DMS 273 (cell line): Measurements from ENCODE around the gene ASB8.

Experiments used
- DNase-seq: peaks from one replicate; lab custom pipeline; 2025; ENCODE audit not compliant: unreplicated experiment; lab: John Stamatoyannopoulos, UW

ASB8 gene

DNA sequence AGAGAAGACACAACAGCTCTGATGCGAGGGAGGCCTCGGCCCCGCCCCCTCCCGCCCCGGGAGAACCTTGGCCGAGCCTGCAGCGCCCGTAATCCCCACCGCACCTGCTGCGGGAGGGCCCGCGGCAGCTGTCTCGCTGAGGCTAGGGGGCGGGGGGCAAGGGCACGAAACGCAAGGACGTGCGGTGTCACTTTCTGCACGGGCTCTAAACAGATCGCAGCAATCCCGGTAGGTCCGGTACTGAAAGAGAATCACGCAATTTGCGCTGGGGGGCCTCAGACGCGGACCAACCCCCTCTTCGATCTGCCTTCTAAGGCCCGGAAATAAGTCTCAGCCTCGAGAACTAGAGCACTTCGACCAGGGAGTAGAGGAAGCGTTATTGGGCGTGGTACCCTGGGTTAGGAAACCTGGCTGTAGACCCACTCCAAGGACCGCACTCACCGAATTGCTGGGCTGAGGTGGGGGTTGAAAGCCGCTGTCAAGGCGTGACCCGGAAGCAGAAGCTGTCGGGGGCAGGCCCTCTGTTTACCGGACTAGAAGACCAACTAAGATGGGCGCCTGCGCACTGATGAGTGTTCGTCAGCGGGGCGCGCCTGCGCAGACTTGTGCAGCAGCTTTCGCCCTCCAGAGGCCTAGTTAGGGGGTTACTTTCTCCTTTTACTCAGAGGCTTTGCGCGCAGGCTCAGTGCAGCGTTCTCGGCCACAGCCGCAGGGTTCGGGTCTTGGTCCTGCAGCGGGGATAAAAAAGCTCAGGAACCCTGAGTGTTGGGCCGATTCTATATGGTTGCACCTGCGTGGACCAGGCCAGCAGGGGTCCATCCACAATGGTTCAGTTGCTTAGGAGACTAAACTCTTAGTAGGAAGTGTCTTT lies at the start of gene ASB8:
TSS of gene ASB8 (minus strand) at position 498 of the 871 bp plus-strand sequence. CDS start 4,019 bp downstream, outside the sequence.
- DNase-seq = peak; percentile 97

DNA sequence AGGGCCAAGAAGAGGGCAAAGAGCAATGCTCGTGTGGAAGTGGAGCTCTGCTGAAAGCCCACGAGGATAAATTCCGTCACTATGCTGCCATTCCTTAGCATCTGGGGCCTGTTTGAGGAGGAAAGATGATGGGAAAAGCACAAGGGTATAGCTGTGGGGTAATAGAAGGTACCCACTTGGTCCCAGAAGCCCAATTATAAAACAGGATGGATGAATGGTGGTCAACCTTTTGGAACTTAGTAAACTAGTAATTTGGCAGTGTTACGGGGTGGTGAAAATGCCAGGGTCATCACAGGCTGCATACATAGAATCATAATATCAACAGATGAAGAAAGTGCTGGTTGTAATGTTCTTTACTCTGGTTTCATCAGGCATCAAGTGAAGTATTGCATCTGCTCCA lies 45.9 kb upstream of the ASB8 start, which contains the start of gene OR10AD1:
TSS of gene OR10AD1 (minus strand) at position 101 of the 400 bp plus-strand sequence. CDS start at position 101, 0 bp downstream.
- no peak for DNase-seq

GRCh38 chr12:48202766-48203165 lies 45.5 kb upstream of the ASB8 start:
- DNase-seq = no peak

- DNase-seq = no peak
Measured at GRCh38 chr12:48201516-48201915, 44.2 kb upstream of the ASB8 start.

DNA sequence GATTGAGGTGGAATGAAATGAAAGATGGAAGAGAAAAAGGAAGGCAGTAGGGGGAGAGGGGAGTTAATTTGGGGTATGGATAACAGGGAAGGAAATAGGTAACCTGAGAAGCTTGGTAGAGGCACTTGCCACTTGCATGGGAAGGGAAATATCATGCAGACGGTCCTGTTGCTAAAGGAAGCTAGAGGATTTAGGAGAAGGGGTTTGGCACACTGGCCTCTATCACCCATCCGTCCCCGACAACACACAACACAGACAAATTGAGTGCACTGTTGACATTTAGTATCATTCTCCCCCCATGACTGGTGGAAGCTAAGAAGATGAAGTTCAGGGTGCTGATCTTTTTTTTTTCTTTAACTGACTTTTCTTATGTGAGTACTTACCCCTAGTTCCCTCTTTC lies 43.8 kb upstream of the ASB8 start:
- no peak for DNase-seq

DNA sequence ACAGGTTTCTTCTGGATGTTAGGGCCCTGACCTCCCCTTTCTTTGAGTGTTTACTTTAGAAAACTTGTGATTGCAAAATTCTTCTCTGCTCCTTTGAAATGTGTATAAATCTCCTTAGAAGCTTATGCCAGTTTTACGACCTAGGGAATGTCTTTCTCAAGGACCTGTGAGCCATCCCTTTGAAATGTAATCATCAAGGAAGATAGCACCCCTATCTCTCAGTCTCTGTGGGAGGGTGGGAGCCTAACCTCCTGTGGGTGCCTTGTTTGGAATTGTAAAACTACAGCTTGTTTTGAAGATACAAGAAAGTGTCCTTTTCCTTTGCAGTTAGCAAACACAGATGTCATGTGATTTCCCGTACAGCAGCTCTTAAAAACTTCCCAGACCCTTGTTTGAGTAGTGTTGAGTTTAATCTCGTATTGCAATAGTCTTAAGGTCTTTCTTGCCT lies 42.5 kb upstream of the ASB8 start:
- DNase-seq = no peak

DNA sequence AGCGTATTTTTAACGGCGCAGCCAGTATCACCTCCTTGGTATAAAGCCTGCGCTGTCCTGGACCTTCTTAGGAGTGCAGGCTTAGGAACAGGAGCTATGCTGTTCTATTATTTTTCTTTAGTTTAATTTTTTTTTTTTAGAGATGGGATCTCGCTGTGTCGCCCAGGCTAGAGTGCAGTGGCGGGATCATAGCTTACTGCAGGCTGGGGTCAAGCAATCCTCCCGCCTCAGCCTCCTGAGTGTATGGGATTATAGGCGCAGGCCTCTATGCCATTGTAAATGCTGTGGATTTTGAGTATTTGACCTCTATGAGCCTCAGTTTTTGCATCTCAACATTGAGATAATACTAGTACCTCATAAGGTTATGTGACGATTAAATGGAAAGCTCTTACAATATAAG lies 41.7 kb upstream of the ASB8 start:
- no peak for DNase-seq

DNA sequence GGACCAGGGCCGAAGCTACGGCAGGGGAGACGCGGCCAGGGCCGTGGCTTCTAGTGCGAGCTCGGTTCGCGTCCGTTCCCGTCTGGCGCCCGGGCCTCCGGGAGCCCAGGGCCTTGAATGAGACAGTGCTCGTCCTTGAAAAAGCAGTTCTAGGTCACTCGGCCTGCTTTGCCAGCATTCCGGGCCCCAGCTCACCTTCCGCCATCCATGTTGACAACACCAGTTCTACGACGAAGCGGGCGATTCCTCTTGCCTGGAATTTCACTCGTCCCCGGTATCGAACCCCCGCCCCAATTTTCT lies 41.3 kb upstream of the ASB8 start:
- DNase-seq = peak; percentile 37

DNA sequence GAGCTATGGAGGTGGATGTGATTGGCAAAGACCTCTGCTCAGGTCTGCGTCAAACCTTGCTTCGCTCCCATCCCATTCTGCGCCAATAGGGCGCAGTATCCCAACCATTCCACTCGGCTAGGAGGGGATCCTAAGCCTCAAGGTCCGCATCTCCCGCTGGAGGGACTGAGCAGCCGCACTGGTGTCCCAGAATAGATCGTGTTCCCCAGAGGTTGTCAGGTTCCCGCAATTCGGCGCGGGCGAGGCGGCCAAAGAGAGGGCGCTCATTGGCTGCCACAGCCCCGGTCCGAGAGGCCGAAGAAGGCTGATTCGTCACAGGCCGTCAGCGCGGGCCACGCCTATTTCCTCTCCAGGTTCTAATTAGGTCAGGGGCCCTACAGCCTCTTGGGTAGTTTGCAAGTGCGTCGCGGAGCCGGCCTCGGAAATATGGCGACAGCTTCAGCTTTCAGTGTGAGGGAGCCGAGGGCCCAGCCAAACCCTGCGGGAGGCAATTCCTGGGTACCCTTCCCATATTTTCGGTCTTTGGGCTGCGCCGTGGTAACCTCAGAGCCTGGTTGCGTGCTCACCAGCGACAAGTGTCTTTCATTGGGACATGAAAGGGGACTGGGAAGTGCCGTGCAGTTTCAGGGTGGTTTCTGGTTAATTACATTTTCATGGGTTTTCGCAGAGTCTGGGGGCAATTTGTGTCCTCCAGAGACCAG lies 40.8 kb upstream of the ASB8 start:
- DNase-seq = peak; percentile 97

DNA sequence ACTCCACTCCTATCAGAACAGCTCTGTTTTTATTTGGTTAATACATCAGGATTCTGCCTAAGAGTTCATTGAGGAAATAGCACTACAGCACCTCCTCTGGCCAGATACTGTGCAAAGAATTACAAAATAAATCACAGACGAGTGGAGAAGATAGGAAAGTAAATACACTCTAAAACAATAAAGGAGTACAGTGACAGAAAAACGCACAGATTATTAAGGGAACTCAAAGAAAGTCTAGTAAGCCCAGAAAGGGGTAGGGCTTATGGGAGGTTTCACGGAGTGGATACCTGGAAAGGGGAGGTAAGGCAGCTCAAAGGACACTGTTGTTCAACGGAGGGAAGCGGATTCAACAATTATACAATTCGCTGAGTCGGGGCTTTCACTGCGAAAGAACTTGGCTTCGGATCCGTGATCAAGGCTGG lies 40.2 kb upstream of the ASB8 start:
- peak; percentile 57 for DNase-seq

DNA sequence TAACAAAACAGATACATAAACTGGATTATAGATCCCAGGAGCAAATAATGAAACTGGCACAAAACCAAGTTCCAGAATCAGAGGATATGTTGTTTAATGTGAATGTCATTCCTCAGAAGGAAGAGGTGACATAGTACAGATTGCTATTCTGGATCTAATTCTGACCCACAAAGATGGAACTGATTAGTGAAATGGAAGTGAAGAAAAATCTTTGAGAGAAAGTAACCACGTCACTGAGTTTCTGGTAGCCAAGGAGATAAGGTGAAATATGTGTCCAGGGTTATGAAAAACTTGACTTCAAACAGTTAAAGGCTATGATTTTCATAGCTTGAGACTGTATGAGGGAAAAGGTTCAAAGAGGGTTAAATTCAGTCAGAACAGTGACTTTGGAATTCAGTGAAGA lies 37.5 kb upstream of the ASB8 start:
- DNase-seq = no peak

DNA sequence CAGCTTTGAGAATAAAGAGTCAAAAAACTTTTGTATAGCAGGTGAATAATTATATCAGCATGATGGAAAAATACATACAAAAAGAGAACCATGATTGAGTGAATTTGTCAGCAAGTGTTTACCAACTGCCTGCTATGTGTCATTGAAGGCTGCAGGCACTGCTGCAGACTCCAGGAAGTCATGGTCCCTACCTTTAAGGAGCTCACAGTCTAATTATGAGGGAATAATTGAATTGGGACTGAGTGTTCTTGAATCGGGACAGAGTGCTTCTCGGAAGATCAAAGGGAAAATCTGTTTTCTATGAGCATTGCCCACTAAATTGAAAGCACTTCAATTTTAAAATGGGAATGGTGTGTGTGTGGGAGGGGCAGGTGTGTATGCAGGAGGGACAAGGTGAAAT lies 36.3 kb upstream of the ASB8 start:
- DNase-seq = no peak

DNA sequence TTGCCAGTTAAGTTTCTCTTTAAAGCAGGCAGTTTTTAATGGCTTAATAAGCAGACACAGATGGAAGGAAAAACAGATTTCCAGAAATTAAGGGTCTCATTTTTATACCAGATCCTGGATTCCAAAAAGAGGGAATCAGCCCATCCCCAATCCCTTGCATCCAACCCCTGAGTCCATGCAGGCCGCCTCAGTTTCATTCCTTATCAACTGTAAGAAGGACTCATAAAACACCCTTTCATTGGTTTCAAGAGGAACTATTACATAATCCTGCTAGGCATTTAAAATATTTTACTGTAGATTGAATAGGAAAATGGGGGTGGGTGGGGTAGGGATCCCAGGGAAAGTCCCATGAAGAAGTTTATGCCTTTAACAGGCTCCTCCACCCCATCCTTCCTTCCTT lies 35.5 kb upstream of the ASB8 start:
- no peak for DNase-seq

DNA sequence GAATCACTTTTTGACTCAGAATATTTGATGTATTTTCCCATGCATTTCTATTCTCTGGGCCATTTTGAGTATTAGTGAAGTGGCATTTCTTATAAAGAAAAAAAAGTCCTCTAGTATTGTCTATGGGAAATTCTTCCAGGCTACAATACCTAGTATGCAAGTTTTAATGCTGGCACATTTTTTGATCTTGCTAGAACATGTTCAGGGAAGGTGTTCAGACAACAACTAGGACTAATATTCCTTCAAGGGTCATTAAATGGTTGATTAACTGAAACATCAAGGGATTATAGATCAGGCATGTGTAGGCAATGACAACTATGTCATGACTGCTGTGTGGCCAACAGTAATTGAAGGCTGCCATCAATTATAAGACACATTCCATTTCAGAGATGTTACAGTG lies 33.8 kb upstream of the ASB8 start:
- no peak for DNase-seq

DNA sequence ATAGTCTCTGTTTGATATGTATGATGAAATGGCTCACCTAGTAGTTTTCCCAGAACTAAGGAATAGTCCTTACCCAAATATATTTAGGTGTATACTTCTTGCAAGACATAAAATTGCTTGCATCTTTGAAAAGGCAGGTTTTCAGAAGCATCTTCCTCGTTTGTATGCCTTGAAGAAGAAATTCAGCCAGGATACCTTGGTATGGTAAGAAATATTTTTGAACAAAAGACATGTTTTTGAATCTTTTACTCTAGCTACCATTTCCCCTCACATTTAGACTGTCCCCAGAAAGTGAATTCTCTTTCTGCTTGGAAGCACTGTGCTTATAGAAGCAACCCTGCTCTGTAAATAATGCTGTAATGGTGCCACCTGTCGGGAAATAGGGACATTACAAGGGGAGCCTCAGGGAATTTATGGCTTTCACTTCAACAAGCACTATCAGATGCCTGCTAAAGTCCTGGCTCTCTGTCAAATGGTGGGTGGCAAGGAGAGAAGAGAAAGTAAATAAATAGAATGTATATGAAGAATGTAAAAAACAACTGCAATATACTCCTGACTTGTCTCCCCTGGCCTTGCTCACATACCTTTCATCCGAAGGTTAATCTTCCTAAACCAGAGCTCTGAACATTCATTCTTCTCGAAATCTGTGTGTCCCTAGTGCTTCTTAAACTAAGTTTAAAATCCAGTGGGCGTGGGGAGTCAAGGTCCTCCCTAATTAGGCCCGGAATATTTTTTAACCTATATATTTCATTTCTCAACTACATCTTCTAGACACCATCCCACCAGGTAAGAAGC lies 32.2 kb upstream of the ASB8 start:
- peak; percentile 76 for DNase-seq

DNA sequence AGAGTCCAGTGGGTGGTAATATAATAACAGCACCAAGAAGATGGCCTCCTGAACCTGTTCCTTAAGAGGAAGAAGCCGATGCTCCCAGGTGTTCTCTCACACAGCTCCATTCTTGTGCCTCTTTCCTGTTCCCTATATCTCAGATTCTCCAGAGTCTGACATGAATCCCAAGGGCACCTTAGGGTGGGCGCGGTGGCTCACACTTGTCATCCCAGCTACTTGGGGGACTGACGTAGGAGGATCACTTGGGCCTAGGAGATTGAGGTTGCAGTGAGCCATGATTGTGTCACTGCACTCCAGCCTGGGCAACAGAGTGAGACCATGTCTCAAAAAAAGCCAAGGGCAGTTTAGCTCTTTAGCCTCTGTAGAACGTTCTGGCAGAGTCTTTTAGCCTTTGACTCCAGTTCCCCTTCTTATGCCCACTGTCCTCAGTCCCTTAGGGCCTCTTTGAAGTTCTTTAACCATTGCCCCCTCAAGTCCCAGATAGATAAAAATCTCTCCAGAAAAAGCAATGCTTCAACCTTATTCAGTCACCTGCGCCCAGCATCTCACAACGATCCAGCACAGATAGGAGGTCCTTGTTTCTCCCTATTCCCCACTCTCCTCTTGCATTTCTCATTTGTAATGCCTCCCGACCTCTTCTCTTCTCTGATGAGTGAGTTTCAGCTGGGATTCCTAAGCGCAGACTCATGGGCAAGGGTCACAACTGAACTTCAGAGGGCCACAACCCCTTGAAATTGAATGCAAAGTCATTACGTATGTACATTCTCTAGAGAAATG lies 30.8 kb upstream of the ASB8 start:
- no peak for DNase-seq

GRCh38 chr12:48185181-48185919 lies 28.0 kb upstream of the ASB8 start:
- peak; percentile 8 for DNase-seq

DNA sequence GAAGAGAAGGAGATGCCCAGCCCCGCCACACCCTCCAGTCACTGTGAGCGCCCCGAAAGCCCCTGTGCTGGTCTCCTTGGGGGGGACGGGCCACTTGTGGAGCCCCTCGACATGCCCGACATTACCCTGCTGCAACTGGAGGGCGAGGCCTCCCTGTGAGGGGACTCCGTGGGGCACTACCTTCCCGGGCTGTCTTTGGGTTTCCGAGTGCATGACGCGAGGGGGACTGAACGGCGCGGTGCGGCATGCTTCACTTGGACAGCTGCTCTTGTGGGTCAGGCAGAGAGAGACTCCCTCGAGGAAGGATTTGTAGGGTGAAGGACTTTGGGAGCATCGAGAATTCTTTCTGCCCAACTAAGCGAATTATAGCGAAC lies 27.2 kb upstream of the ASB8 start:
- DNase-seq = no peak

- no peak for DNase-seq
Measured at GRCh38 chr12:48183876-48184548, 26.7 kb upstream of the ASB8 start.
